ENCODE data around the gene TTC9B. TPM values are rescaled to one million over a fixed set of nuclear protein-coding genes. Genes with fewer than 3 reads are reported as not detected.
"Not testable (repeated sequence)": the region's sequence is repeated elsewhere in the genome, so short reads cannot be mapped to it uniquely, and the experiment has no call there.

TTC9B gene
- total RNA-seq, 1 donor from 2014 or later, result not detected

DNA sequence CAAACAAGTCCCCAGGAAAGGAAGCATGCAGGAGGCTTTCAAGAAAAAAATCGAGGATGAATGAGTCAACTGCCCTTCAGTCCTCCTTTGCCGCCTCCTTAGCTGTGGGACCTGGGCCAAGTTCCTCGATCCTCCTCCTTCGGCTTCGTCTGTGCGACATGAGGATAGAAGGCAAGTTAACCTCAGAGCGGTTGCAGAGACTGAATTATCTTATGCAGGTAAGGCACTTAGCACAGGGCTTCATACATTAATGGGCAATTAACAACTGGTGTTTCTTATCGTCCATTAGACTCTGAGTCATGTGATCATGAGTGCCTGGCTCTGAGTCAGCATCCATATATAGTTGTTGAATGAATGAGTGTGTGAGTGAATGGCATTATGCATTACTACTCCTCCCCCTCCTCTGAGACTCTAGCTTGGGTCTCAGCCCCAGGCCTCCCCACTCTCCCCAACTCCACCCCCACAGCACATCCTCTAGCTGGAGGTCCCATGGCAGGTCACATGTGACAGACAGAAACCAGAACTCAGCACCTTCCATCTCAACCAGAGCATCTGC lies 1.6 kb upstream of the TTC9B start:
- no peak overlapping the region for H3K4me3 Mint-ChIP-seq (ENCODE audit: unreplicated experiment)
- no peak for DNase-seq (ENCODE audit: extremely low spot score, unreplicated experiment)

DNA sequence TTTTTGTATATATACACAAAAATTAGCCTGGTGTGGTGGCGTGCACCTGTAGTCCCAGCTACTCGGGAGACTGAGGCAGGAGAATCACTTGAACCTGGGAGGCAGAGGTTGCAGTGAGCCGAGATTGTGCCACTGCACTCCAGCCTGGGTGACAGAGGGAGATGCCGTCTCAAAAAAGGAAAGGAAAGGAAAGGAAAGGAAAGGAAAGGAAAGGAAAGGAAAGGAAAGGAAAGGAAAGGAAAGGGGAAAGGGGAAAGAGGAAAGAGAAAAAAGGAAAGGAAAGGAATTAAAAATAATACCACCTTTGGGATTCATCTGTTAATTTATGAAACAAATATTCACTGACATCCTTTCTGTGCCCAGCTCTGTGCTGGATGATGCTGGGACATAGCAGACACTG lies 845 bp upstream of the TTC9B start:
- not testable (repeated sequence) for H3K9me3 Mint-ChIP-seq (ENCODE audit: unreplicated experiment); H3K4me1 Mint-ChIP-seq (ENCODE audit: unreplicated experiment); H3K27ac Mint-ChIP-seq (ENCODE audit: unreplicated experiment); H3K4me3 Mint-ChIP-seq (ENCODE audit: unreplicated experiment); H3K36me3 Mint-ChIP-seq (ENCODE audit: unreplicated experiment); DNase-seq (ENCODE audit: extremely low spot score, unreplicated experiment)
- peaks cover 18% of the 10 kb centered on the region for H3K27me3 Mint-ChIP-seq (ENCODE audit: unreplicated experiment)

More for the DNA sequence above, 1.6 kb upstream of the TTC9B start:
- Mint-ChIP-seq H3K4me1 (ENCODE audit: unreplicated experiment) (peaks cover 9% of the 10 kb centered on the region), H3K27me3 (ENCODE audit: unreplicated experiment) (peaks cover 18% of the 10 kb centered on the region), H3K36me3 (ENCODE audit: unreplicated experiment) (no peaks in the 10 kb centered on the region), H3K27ac (ENCODE audit: unreplicated experiment) (no peak overlapping the region), H3K9me3 (ENCODE audit: unreplicated experiment) (peaks cover 4% of the 10 kb centered on the region)
- TF ChIP-seq, protein P1, sequence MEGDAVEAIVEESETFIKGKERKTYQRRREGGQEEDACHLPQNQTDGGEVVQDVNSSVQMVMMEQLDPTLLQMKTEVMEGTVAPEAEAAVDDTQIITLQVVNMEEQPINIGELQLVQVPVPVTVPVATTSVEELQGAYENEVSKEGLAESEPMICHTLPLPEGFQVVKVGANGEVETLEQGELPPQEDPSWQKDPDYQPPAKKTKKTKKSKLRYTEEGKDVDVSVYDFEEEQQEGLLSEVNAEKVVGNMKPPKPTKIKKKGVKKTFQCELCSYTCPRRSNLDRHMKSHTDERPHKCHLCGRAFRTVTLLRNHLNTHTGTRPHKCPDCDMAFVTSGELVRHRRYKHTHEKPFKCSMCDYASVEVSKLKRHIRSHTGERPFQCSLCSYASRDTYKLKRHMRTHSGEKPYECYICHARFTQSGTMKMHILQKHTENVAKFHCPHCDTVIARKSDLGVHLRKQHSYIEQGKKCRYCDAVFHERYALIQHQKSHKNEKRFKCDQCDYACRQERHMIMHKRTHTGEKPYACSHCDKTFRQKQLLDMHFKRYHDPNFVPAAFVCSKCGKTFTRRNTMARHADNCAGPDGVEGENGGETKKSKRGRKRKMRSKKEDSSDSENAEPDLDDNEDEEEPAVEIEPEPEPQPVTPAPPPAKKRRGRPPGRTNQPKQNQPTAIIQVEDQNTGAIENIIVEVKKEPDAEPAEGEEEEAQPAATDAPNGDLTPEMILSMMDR (IDR thresholded peaks at IDR 0.05), result no peak

DNA sequence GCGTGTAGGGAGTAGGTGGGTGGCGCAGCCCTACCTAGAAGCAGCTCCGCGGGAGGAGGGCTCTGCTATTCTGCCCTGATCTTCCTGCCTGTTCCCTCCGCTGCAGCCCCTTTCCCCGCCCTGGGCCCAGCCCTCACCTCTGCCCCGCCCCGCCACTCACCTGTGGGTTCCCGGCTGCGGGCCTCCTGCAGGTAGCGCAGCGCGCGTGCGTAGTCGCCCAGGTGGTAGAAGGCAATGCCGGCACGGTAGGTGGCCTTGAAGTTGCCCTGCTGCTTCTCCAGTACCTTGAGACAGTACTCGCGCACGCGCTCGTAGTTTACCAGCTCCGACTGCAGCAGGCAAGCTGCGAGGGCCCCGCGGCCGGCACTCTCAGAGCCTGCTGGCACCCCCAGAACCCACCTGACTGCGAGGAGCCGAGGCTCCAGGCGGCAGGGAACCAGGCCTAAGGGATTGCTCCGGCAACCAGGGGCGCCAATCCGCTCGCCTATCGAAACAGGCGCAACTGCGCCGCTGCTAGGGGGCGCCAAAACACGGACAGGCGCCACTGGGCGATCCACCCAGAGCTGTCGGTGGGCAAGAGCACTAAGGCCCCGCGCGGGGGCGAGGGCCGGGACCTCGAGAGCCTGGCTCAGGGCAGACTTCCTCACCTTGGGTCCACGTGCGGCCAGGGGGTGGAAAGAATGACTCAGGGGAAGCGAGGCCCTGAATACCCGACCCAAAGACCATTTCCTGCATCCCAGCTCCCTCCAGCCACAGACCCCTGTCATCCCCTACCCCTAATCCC lies 965 bp downstream of the TTC9B start:
- H3K27me3 Mint-ChIP-seq (ENCODE audit: unreplicated experiment), result peaks cover 18% of the 10 kb centered on the region
- no peak overlapping the region for H3K4me3 Mint-ChIP-seq (ENCODE audit: unreplicated experiment)

DNA sequence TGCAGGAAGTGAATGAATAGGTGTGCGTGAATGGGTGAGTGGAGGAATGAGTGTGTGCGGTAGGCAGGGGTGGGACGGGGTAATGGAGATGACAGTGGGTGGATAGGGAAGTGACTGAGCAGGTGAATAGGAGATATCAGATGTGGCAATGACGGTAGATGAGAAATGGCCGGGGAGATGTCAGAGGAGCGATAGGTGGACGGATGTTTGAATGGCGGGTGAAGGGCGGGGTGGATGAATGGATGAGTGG lies 1.5 kb downstream of the TTC9B start:
- H3K27me3 Mint-ChIP-seq (ENCODE audit: unreplicated experiment), result peaks cover 18% of the 10 kb centered on the region
- H3K27ac Mint-ChIP-seq (ENCODE audit: unreplicated experiment), result no peak overlapping the region

More for the DNA sequence above, 965 bp downstream of the TTC9B start:
- Mint-ChIP-seq H3K27ac (ENCODE audit: unreplicated experiment) (no peak overlapping the region), H3K36me3 (ENCODE audit: unreplicated experiment) (peaks cover 3% of the 10 kb centered on the region), H3K9me3 (ENCODE audit: unreplicated experiment) (peaks cover 4% of the 10 kb centered on the region), H3K4me1 (ENCODE audit: unreplicated experiment) (peaks cover 9% of the 10 kb centered on the region)
- TF ChIP-seq, protein P1 (IDR thresholded peaks at IDR 0.05), result peak; percentile 42
- DNase-seq (ENCODE audit: extremely low spot score, unreplicated experiment), result no peak

DNA sequence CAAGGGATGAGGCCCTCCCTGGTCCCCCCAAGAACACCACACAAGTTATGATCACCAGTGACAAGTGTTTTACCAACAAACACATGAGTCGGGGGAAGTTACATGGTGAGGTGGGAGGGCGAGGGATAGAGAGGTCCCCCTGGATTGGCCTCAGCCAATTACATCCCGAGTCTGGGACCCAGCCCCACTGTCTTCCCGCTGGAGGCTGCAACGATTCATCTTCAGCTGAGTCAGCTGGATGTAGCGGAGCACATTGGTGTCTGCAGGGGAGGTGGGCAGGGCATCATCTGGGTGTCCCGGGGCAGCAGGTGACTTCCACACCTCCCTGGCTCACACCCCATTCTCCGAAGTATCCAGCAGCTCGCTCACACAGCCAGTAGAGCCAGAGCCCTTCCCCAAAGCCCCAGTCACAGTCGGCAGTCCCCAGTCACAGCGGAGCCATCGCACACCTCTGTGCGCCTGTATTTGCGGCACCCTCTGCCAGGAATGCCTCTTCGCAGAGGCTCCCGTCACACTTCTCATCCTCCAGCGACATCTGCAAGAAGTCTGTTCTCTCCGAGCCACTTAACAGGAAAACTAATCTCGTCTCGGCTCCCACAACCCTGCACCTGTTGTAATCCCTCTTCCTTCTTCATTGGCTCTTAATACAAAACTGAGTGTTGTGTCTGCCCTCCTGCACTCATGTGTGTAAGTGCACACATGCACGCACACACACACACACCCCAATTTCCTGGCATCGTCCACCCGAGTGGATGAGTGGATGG lies 2.0 kb downstream of the TTC9B start:
- no peak overlapping the region for H3K27ac Mint-ChIP-seq (ENCODE audit: unreplicated experiment)
- H3K27me3 Mint-ChIP-seq (ENCODE audit: unreplicated experiment), result peaks cover 18% of the 10 kb centered on the region
- peaks cover 4% of the 10 kb centered on the region for H3K36me3 Mint-ChIP-seq (ENCODE audit: unreplicated experiment)
- no peaks in the 10 kb centered on the region for H3K9me3 Mint-ChIP-seq (ENCODE audit: unreplicated experiment)
- H3K4me3 Mint-ChIP-seq (ENCODE audit: unreplicated experiment), result no peak overlapping the region
- TF ChIP-seq, protein P1 (IDR thresholded peaks at IDR 0.05), result no peak
- peaks cover 6% of the 10 kb centered on the region for H3K4me1 Mint-ChIP-seq (ENCODE audit: unreplicated experiment)
- no peak for DNase-seq (ENCODE audit: extremely low spot score, unreplicated experiment)

More for the DNA sequence above, 1.5 kb downstream of the TTC9B start:
- Mint-ChIP-seq H3K9me3 (ENCODE audit: unreplicated experiment) (no peaks in the 10 kb centered on the region), H3K4me3 (ENCODE audit: unreplicated experiment) (no peak overlapping the region), H3K36me3 (ENCODE audit: unreplicated experiment) (peaks cover 3% of the 10 kb centered on the region), H3K4me1 (ENCODE audit: unreplicated experiment) (peaks cover 6% of the 10 kb centered on the region)
- no peak for DNase-seq (ENCODE audit: extremely low spot score, unreplicated experiment)
- TF ChIP-seq, protein P1 (IDR thresholded peaks at IDR 0.05), result no peak

Measured in osteocyte (in vitro differentiated cells).